NCI-H2107 treated with DMSO at 0.1 percent for 48 hours (cell line): ENCODE data around the gene PSMA3.

ENCODE experiments used
- DNase-seq: peaks from one replicate; lab custom pipeline; 2025; ENCODE audit not compliant: unreplicated experiment; lab: John Stamatoyannopoulos, UW

Gene PSMA3

DNA sequence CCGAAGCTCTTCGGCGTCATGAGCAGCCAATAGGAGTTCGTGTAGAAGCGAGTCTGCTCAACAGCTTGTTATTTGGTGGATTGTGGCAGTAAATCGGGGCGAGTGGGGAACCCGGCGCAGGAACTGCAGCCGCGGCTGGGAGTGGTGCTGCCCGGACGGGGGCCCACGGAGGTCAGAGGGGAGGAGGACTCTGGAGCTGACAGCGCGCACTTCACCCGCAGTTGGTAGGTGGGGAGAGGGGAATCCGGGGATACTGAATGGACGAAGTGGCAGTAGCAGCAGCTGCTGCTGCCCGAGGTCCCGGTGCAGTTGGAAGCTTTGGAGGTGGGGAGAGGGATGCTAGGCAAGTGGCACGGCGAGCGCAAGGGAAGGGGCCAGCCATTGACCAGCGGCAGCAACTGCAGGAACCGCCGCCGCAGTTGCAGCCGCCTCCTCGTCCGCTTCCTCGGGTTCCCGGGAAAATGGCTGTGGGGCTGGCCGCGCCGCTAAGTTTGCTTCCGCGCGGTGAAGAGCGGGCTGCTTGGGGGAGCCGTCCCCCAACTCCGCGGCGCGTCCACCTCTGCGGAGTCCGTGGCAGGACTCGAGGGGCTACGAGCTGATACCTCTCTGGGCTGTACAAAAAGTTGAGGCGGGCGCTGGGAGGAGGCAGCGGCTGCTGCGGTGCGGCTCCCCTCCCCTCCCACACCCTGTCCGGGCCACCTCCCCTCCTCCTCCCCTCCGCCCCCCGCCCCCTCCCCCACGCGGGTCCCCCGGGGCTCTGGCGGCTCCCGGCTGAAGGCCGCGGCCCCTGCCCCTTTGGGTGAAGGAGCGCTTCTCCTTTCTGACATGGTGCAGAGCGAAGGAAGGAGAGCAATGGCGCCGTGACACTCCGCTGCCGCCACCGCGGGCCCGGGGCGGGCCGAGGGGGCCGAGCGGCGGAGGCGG, 54.1 kb downstream of the PSMA3 start, which contains the start of gene ARID4A:
Gene ARID4A, plus strand, starts transcription at position 79 of the 924 bp plus-strand sequence. CDS start 1,300 bp downstream, outside the sequence.
- no peak for DNase-seq

- DNase-seq: peak; percentile 40
These were observed 55.0 kb downstream of the PSMA3 start for GRCh38 chr14:58299401-58300330.

- DNase-seq: no peak
These were observed 56.8 kb downstream of the PSMA3 start for GRCh38 chr14:58301416-58301815.

GRCh38 chr14:58305730-58306129, 61.1 kb downstream of the PSMA3 start:
- no peak for DNase-seq

- DNase-seq: no peak
These were observed 63.1 kb downstream of the PSMA3 start for GRCh38 chr14:58307597-58308316.

GRCh38 chr14:58309086-58309485, 64.4 kb downstream of the PSMA3 start:
- no peak for DNase-seq

DNA sequence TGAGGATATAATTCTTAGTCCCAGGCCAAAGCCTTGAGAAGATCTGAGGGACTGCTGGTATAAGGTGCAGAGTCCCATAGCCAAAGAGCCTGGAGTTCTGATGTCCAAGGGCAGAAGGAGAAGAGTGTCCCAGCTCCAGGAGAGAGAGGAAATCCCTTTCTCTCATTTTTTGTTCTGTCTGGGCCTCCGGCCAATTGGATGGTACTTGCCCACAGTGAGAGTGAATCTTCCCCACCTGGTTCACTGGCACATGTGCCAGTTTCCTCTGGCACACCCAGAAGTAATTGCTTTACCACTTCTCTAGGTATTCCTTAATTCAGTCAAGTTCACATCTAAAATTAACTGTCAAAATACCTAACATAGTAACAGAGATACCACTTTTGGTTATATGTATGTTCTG, 69.1 kb downstream of the PSMA3 start:
- DNase-seq: no peak

- DNase-seq: no peak
These were observed 71.0 kb downstream of the PSMA3 start for GRCh38 chr14:58315606-58316005.
